Measurements from ENCODE around the gene ANKRD35. TPM values are rescaled to one million over a fixed set of nuclear protein-coding genes. Genes with fewer than 3 reads are reported as not detected.

ANKRD35 gene
- total and polyA plus RNA-seq, 2 of the 8 experiments (the other 6 are each of a cell fraction or from before 2014, with no cell fraction given) = 1.6 to 3.0 TPM

DNA sequence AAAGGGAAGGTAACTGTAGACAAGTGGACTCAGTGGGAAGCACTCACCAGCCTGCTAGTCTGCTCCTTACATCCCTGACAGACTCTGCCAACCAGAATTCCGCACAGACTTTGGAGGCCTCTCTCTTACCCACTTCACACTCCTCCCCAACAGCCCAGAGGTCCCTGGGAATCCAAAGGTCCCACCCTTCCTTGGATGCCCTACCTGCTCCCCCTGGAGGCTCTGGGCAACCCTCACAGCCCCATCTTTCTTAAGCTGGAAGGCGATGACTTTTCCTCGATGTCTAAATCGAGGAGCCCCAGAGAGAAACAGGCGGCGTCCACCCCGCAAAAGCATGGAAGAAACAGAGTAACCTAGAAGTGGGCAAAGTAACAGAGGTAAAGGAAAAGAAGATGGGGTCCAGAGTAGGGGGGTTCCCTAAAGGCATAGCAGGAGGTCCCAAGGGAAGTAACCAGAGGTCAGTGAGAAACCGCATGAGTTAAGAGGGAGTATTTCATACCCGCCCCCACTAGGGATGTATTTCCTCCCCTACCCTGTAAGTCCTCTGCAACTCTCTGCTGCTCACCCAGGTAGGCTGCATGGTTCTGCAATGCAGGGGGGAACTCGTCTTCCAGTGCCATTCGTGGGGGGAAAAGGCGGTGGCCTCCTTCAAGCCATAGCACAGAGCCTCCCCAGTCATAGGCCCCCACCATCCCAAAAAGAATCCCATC, 15.8 kb upstream of the ANKRD35 start:
- Histone ChIP-seq H3K4me3 (ENCODE audit: extremely low read depth in 1 of 4, insufficient read depth in 2 of 4, low read depth in 3 of 4, low read length in 4 of 4) (no peak overlapping the region), H3K27me3 (replicated peaks in 1 of 4; ENCODE audit: control insufficient read depth in 3 of 4, extremely low read depth in 1 of 4, insufficient read depth in 3 of 4, low read length in 3 of 4) (no peaks in the 10 kb centered on the region; a peak in 1 of 7 replicates), H2BK12ac (ENCODE audit: low read depth, low read length) (no peak overlapping the region), H3K4me1 (replicated peaks in 1 of 4; ENCODE audit: control insufficient read depth in 3 of 4, insufficient read depth in 4 of 4, low read length in 3 of 4) (no peaks in the 10 kb centered on the region), H3K9me3 (ENCODE audit: insufficient read depth in 2 of 2, low read depth in 1 of 2, low read length in 1 of 2) (no peaks in the 10 kb centered on the region), H3K56ac (replicated peaks; ENCODE audit: insufficient read length, low read depth, low read length) (no peak overlapping the region), H3K36me3 (ENCODE audit: control insufficient read depth in 2 of 4, insufficient read depth in 4 of 4, low read length in 3 of 4) (no peaks in the 10 kb centered on the region), H3K79me1 (ENCODE audit: low read depth, low read length) (no peaks in the 10 kb centered on the region), H2BK20ac (ENCODE audit: low read length) (no peak overlapping the region), H4K5ac (ENCODE audit: insufficient read length, low read depth, low read length) (no peak overlapping the region), H4K8ac (ENCODE audit: extremely low read depth, insufficient read depth, low read length) (no peak overlapping the region; the same call in 1 of the 2 replicates), H3K23me2 (ENCODE audit: low read depth, low read length) (no peaks in the 10 kb centered on the region; the same call in 1 of the 2 replicates), H2BK120ac (replicated peaks; ENCODE audit: low read depth, low read length) (no peak overlapping the region), H3K4me2 (ENCODE audit: insufficient read depth in 1 of 2, low read depth in 2 of 2, low read length in 2 of 2) (no peak overlapping the region), H3K14ac (ENCODE audit: insufficient read length) (no peak overlapping the region), H3K9ac (replicated peaks in 1 of 4; ENCODE audit: extremely low read depth in 1 of 4, low read depth in 3 of 4, low read length in 3 of 4) (no peak overlapping the region), H2BK5ac (ENCODE audit: low read depth, low read length) (no peak overlapping the region), H2AK5ac (ENCODE audit: low read depth, low read length) (no peak overlapping the region), H2BK15ac (ENCODE audit: low read length) (0 out of 2 replicates have a peak overlapping the region, but pooled peaks have one; percentile 25), H3K79me2 (ENCODE audit: control insufficient read depth in 1 of 2, insufficient read depth in 2 of 2, low read length in 2 of 2) (no peaks in the 10 kb centered on the region), H3K4ac (replicated peaks; ENCODE audit: insufficient read length, low read depth, low read length) (no peak overlapping the region), H2AFZ (ENCODE audit: low read length) (peak overlapping the region; percentile 79; the same call in 1 of the 2 replicates), H3K23ac (ENCODE audit: insufficient read length) (no peak overlapping the region), H4K20me1 (replicated peaks in 1 of 2; ENCODE audit: control insufficient read depth in 1 of 2, insufficient read depth in 2 of 2, low read length in 2 of 2) (no peaks in the 10 kb centered on the region), H3K27ac (ENCODE audit: low read depth, low read length) (no peak overlapping the region), H3K18ac (ENCODE audit: extremely low read depth, low read length) (no peak overlapping the region), H4K91ac (replicated peaks; ENCODE audit: insufficient read length, low read length) (no peak overlapping the region)
- no peak for FAIRE-seq
- no peak for DNase-seq (ENCODE audit: low read depth in 1 of 2, low spot score in 2 of 2)
- 85% methylated on average over 12 of the region's 12 CpGs; no CpG with 5 or more reads in 1 of the 2 experiments for WGBS, 2 experiments (ENCODE audit: extremely low coverage in 1 of 2, insufficient coverage in 1 of 2, insufficient read length in 1 of 2, insufficient replicate concordance in 2 of 2, low coverage in 1 of 2, low lambda C conversion rate in 2 of 2, missing lambda C conversion rate in 1 of 2)
- TF ChIP-seq, protein P1, sequence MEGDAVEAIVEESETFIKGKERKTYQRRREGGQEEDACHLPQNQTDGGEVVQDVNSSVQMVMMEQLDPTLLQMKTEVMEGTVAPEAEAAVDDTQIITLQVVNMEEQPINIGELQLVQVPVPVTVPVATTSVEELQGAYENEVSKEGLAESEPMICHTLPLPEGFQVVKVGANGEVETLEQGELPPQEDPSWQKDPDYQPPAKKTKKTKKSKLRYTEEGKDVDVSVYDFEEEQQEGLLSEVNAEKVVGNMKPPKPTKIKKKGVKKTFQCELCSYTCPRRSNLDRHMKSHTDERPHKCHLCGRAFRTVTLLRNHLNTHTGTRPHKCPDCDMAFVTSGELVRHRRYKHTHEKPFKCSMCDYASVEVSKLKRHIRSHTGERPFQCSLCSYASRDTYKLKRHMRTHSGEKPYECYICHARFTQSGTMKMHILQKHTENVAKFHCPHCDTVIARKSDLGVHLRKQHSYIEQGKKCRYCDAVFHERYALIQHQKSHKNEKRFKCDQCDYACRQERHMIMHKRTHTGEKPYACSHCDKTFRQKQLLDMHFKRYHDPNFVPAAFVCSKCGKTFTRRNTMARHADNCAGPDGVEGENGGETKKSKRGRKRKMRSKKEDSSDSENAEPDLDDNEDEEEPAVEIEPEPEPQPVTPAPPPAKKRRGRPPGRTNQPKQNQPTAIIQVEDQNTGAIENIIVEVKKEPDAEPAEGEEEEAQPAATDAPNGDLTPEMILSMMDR (IDR thresholded peaks at IDR 0.05; ENCODE audit: control extremely low read depth in 1 of 3, insufficient read depth in 1 of 3, low read depth in 1 of 3, low read length in 3 of 3) = peak; percentile 47 to 56 (median 49)
- no peak for TF ChIP-seq TAF1 (IDR thresholded peaks at IDR 0.05; ENCODE audit: low read depth, low read length)
- TF ChIP-seq RAD21 (IDR thresholded peaks at IDR 0.05 in 1 of 2, conservative IDR thresholded peaks at IDR 0.05 in 1 of 2; ENCODE audit: low read depth in 2 of 2, low read length in 2 of 2) = peak in 1 of 2 experiments; percentile 39; a peak in 2 of 4 replicates
- no peak for TF ChIP-seq JUND (IDR thresholded peaks at IDR 0.05; ENCODE audit: low read length)
- no peak for TF ChIP-seq TAF7 (optimal IDR thresholded peaks at IDR 0.05; ENCODE audit: borderline replicate concordance, low read depth, low read length)
- no peak for TF ChIP-seq NRF1 (IDR thresholded peaks at IDR 0.05; ENCODE audit: low read depth, low read length)
- no peak for TF ChIP-seq POLR2A (IDR thresholded peaks at IDR 0.05; ENCODE audit: control extremely low read depth in 1 of 2, low read depth in 2 of 2, low read length in 2 of 2)
- ChIA-PET CTCF (ENCODE audit: partially characterized antibody) (interaction anchor here (0.9 to 9.5 kb wide), 10 partner anchors 8 to 111 kb away, joined by 3 to 74 read pairs (median 4); partner anchors contain the start of genes ITGA10, NUDT17 and POLR3GL), POLR2A (ENCODE audit: partially characterized antibody) (interaction anchor here (0.6 to 1.5 kb wide), 4 partner anchors 10 to 43 kb away, joined by 3 to 6 read pairs (median 4); partner anchors contain the start of genes PEX11B and PIAS3)

Measured in H1 (cell line).